Cardiac fibroblast (primary cell): ENCODE data around the gene MTHFSD.

Experiments used
- DNase-seq, 2 donors: peaks; one replicate each; pipeline versions ENCODE4 v3.0.0 to v3.0.0-alpha.2; 2010; ENCODE audit warnings: low read depth in 2 of 2
- H3K4me3 ChIP-seq, 2 donors: replicated peaks in 1 of 2; 1 replicate in 1 of 2; 2 replicates in 1 of 2; pipeline ENCODE4 v1.5.1; 2011; ENCODE audit warnings: low read depth in 2 of 2, low read length in 2 of 2, mild to moderate bottlenecking in 2 of 2, moderate library complexity in 1 of 2
- CTCF ChIP-seq: IDR thresholded peaks from one replicate; pipeline ENCODE4 v1.5.1; 2011; ENCODE audit warnings: low read depth, mild to moderate bottlenecking, low read length, inconsistent platforms

MTHFSD gene

DNA sequence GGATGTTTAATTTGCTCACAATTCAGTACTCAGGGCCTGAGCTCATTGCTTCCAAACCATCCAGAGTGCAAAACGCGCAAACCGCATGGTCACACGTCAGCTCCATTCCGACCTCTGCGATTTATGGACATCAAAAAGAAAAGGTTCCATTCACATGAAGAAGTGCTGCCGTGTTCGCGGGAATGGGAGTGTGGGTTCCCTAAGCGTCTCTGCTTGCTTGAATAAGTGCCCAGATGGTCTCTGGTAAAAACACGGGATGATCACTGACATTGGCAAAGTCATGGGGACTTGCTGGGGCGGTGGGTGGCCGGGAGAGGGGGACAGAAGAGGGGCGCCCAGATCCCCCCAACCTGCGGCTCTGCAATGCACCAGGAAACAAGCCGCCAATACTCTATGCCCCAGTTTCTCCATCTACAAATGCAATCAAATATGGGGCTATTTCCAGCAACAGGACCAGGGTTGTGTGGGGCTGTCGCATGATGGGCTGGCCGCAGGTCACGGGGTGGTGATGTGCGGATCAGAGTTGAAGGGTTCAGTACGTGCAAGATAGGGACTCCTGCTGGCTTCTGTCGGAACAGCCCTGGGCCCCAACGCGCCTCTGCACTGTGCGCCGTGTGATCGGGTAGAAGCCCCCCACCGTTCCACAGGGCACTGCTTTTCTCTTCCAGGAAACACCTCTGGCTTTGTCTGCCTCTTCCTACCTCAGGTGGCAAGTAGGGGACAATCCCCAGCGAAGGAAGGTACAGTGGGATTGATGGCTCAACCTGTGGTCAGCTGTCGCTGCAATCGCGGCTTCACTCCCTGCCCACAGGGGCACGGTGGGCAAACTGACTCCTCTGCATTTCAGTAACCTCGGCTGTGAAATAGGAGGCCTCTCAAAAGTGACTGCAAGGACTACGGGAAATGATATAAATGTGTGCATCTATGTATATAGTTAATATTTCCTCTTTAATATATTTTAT is 33.5 kb downstream of the MTHFSD start:
- no peak for TF ChIP-seq CTCF
- no peak overlapping the region for H3K4me3 ChIP-seq
- no peak for DNase-seq

GRCh38 chr16:86520317-86521210 is 34.5 kb downstream of the MTHFSD start:
- H3K4me3 ChIP-seq = peak overlapping the region in 1 of 2 donors; percentile 36
- no peak for DNase-seq
- TF ChIP-seq CTCF = no peak

DNA sequence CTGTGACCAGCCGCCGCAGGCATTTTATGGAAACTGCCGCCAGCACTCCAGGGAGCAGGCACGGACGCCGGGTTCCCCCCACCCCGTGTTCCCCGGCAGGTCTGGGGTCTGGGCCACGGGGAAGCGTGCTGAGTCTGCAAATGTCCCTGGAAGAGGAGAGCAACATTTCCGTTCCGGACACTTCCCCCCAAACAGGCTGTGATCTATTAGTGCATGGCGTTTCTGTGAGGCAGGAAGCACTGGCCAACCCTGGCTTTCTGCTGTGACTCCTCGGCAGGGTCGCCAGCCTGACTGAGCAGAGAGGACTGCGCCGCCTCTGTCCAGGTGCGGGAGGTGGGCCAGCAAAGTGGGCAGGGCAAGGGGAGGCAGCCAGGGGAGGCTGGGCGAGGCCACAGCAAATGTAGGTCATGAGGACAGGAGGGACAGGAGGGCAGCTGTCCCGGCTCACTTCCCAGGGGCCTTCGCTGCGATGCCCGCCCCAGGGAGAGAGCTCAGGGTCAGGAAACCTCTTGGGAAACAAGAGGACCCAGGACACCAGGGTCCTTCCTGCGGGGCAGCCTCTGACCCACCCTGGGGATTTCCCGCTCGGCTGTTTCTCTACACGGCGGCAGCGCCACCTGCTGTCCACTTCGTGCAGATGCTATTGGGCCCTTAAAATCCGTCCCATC is 35.3 kb downstream of the MTHFSD start:
- H3K4me3 ChIP-seq = peak overlapping the region in 1 of 2 donors; percentile 36
- peak; percentile 94 for TF ChIP-seq CTCF

GRCh38 chr16:86519007-86519648 is 35.9 kb downstream of the MTHFSD start:
- H3K4me3 ChIP-seq = no peak overlapping the region
- DNase-seq = no peak
- TF ChIP-seq CTCF = no peak

More for the DNA sequence above, 35.3 kb downstream of the MTHFSD start:
- DNase-seq = peak; percentile 55 to 71

GRCh38 chr16:86517652-86518258 is 37.3 kb downstream of the MTHFSD start:
- H3K4me3 ChIP-seq = no peak overlapping the region
- peak; percentile 94 for TF ChIP-seq CTCF
- DNase-seq = peak; percentile 65 to 77
